Ureter (tissue), 1 donor: ENCODE data around the gene A2M. TPM values are rescaled to one million over a fixed set of nuclear protein-coding genes. Genes with fewer than 3 reads are reported as not detected.
A peak's percentile ranks its signal among the peaks of the same experiment; 100 is the strongest.

ENCODE experiments used
- DNase-seq: peaks from one replicate; pipeline ENCODE4 v3.0.0-alpha.2; 2020; ENCODE audit warnings: low spot score
- total RNA-seq: library from RNA; stranded (reverse); gene quantifications from one replicate; pipeline ENCODE4 v1.2.4, GENCODE V29; 2023
- donor health status: DM: yes; HTN: yes; CAD: no.

Gene A2M
- total RNA-seq, 1 donor from 2014 or later, result 688 TPM

DNA sequence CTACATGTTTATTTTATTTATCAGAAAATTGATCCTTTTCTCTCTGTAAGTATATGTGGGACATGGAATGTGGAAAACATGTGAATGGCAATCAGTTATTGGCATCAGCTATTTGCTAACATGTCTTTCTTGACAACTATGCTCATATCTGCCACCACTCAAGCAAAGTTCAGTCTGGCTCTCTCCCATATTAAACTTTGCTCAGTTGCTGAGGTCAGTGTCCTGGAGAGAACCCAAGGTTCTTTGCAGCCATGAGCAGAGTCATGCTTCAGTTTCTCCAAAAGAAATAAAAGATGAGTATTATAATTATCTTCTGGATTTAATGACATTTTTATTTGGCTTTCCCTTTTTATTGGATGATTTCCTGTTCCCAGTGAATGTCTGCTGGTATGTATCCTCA, 42.6 kb downstream of the A2M start:
- DNase-seq, result no peak

DNA sequence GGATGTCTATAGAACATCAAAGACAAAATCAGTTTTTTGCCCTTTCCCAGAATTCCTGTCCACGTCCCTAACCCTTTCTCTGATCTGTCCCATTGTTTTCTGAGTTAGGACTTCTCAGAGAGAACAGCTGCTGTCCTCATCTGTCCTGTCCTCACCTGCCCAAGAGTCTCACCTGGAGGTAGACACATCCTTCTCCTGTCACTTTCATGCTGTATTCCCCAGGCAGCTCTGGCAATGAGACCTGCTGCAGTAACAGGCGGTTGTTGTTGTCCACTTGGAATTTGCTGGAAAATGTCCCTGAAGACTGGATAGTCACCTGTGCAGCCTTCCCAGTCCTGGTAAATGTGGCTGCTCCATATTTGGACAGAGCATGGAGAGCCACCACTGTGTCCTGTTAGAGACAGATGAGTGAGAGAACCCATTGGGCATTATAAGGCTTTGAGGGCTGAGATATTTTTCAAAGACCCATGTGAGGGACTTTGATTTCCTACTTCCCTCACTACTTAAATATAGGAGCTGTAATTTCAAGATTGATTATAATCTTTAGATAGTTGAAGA, 43.2 kb downstream of the A2M start:
- no peak for DNase-seq

DNA sequence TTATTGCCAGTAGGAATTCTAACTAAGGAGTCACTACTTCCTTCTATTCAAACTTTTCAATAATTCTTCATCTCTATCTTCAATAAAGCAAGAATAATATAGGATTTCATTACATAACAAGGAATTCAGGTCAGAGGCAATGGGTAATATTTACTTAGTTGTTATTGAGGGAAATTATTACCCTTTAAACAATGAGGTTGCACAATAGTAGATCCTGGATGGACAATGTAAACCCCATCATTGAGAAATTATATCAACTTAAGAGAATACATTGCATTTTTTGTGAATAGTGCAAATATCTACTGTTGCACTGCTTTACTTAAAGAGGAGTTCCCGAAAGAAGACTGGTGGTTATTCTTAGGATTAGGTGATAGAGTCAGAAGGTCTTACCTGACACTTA, 43.8 kb downstream of the A2M start:
- DNase-seq, result no peak

- DNase-seq, result no peak
These were observed 44.2 kb downstream of the A2M start for GRCh38 chr12:9071518-9071917.

DNA sequence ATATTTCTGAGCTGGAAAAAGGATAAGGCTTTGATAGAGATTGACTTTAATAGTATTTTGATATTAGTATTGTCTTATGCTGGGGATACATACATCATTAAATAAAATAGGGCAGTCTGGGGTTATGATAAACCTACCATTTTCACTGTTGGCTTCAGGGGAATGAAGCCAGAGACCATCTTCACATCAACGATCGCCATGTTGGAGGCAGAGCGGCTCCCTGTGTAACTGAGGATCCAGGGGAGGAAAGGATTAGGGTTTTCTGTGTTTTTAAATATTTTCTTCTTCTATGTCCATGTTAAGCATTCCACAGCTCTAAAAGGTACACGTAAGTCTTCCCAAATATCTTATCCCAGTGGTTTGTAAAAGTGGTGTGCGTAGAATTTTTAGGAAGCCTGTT, 45.4 kb downstream of the A2M start:
- no peak for DNase-seq

- no peak for DNase-seq
These were observed 47.1 kb downstream of the A2M start for GRCh38 chr12:9068600-9068999.

DNA sequence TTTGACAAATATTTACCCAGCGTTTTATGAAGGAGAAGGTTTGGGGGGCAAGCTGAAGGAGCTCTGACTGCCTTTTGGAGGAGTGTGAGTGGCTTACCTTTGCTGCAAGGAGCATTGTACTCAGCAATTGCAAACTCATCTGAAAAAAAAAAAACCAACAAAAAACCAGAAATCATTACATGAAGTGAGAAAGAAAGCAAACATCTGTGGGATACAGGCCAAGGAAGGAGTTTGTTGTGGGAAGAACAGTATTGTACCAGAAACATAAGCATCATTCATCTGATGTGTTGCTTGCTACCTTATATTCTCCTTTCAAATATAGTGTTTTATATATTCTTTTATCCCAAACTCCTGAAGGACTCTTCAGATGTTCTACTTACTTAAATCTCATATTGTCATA, 47.6 kb downstream of the A2M start:
- no peak for DNase-seq

DNA sequence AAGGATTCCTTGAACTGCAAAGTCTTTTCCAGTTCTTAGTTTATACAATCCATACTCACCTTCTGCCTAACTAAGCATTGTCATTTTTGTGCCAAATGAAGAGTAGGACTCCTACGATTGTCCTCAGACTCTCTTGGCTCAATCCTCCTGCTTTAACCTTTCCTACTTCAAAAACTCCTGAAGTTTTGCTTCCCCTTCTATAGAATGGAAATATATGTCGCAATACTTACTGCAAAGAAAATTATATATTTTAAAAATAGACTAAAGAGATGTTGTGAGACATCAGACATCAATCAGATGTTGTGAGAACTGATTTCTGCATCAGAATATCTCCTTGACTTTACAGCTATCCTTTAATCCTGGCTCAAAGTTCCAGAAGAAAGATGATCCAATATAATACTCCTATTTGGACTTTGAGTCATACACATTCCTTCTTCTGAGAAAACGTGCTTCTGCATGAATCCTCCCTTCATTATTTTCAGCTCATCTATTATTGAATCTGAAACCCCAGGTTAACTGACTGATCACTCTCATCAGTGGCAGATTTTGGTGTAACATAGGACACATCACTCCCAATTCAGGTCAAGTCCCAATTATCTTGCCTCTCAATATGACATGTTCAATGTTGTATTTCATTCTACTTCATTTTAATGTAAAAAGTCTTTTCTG, 48.8 kb downstream of the A2M start:
- no peak for DNase-seq

DNA sequence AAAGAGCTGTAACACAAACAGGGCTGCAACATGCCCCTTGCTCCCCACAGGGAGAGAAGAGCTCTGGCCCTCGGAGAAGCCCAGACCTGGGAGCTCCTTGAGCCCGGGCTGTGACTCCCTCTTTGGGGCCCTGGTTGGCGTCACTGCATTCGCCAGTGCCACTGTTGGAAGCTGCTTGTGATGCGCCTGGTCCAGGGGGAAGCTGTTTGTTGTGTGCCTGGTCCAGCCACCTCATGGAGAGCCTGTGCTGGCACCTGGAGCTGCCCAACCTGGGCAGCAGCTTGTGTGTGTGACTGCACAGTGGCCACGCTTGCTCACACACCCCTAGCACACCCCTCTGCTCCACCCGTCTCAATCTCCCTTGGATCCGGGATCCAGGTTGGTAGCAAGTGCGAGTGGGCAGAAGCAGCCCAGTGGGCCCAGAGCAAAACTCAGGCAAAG, 49.5 kb downstream of the A2M start:
- no peak for DNase-seq

GRCh38 chr12:9065607-9065856, 50.2 kb downstream of the A2M start:
- DNase-seq, result no peak

DNA sequence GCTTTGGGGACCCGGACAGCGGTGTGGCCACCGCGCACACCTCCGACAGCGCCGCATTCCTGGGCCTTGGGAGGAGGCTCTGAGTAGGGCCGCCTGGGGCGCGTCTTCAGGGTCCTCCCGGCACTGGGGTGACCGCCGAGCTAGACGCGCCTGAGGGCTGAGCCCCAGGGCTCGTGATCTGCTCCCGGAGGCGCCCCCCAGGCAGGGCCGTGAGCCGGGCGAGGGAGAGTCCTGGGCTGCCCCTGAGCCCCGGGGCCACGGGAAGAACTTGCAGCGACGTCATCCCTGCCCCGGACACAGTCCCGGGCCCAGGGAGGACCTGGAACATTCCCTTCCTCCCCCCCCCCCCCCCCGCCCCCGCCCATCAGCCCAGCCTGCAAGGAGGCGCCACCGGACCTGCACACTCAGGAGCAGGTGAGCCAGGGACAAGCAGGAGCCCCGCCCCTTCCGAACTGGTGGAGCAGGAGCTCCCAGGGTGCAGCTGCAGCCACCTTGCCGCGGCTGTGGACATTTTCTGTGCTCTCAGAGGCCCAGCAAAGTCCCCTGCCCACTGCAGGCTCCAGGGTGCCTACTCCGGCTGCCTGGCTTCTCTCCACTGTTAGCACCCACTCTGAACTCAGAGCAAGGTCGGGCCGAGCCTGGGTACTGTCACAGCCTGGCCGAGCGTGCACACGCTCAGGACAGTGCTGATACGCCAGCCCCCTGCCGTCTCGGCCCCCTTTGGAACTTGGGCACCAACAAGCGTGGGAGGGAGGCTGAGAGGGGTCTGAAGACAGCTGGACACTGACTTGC, 50.7 kb downstream of the A2M start:
- DNase-seq, result peak; percentile 90

- DNase-seq, result peak; percentile 67
These were observed 51.4 kb downstream of the A2M start for GRCh38 chr12:9064201-9064814.

- DNase-seq, result no peak
These were observed 63.1 kb downstream of the A2M start for GRCh38 chr12:9052610-9053009.

DNA sequence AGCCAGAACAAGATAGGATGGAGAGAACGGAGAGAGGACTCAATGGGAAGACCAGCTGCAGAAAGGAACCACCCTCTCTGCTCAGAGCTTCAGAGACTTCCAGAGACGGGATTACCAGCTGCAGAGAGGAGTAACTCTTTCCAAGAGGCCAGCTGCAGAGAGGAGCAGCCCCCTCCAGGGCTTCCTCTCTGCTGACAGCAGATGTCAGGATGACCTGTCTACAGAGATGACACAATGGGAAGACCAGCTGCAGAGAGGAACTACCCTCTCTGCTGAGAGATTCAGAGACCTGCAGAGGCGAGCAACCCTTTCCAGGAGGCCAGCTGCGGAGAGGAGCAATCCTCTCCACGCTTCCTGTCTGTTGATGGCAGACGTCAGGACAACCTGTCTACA, 64.6 kb downstream of the A2M start:
- no peak for DNase-seq

DNA sequence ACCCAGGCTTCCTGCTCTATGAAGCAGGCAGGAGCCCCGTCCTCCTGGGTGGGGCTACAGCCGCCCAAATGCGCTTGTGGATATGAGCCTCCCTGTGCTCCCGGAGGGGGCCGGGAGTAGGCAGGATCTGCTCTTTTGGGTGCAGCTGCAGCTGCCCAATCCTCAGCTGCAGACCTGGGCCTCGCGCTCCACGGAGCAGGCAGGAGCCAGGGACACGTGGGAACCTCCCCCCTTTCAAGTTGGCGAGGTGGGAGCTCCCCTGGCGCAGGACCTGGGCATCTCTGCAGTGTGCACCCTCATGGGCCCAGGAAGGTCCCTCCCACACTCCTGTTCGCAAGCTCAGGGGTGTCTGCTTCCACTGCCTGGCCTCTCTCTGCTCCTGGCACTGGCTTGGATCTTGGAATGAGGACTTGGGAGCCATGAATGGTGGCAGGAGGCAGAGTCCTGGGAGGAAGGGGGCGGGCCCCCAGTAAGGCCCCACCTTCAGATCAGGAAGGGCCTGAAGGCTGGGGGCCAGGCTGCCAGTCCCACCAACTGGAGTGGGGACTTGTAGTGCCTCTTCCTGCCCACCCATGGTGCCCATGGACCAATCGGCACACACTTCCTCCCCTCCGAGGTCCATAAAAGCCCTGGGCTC, 65.1 kb downstream of the A2M start:
- no peak for DNase-seq

- DNase-seq, result no peak
These were observed 66.1 kb downstream of the A2M start for GRCh38 chr12:9049520-9050133.

GRCh38 chr12:9048930-9049329, 66.8 kb downstream of the A2M start:
- no peak for DNase-seq

- no peak for DNase-seq
These were observed 68.6 kb downstream of the A2M start for GRCh38 chr12:9047105-9047504.

GRCh38 chr12:9043766-9044165, 72.0 kb downstream of the A2M start:
- DNase-seq, result no peak

DNA sequence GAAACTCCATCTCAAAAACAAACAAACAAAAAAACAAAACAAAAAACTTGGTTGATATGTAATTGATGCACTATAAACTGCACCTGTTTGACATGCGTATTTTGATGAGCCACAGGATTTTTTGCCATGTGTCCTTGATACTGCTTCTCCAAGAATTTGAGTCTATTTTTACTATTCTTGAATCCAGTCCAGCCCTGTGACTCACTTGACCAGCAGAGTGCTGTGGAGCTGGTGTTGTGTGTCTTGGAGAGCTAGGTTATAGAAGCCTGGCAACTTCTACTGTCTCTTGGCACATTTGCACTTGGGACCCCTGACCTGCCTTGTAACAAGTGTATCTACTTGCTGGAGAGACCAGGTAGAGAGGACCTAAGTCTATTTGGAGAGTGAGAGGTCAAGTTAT, 74.4 kb downstream of the A2M start:
- no peak for DNase-seq

DNA sequence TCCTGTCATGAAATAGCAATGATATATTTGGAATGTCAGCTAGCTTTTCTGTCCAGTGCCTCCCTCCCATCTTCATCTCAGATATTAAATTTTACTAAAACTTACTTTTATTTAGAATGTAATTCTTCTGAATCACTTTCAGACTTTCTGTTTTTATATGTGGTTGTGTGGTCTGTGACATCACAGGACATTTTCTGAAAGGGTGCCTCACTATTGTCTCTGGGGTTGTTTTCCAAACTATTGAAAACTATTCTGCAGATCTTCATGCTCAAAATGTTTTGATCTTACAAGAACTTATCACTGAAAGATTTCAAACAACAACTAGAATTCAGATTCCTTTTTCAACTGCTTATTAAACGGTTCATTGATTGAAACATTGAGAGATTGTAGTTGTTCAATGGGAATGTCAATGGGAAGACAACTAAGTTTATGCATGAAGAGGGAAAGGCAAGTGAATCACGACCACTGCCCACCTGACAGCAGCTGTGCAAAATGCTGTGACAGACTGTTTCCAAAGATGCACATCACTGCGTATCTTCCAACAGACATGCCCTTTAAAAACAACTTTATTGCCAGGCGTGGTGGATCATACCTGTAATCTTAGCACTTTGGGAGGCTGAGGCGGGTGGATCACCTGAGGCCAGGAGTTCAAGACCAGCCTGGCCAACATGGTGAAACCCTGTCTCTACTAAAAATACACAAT, 75.1 kb downstream of the A2M start:
- no peak for DNase-seq
